HCT116 (cell line): ENCODE results near the gene TMEFF2. TPM values are rescaled to one million over a fixed set of nuclear protein-coding genes. Genes with fewer than 3 reads are reported as not detected.

Experiments used
- ATAC-seq: fragments of 200-7000 bp; cut with Tn5 transposase; 2 replicates; pipeline ENCODE4 v1.9.1; 2020; ENCODE audit warnings: mild to moderate bottlenecking, moderate library complexity
- BruUV-seq: library from RNA; stranded (reverse); fragments of 400-500 nt; replicated peaks from 2 replicates; lab custom pipeline; 2021; lab: Mats Ljungman, UMichigan
- CTCF ChIA-PET: fragments of 300-600 bp; sonication (Branson Sonifier 250); formaldehyde crosslinking; loops from one replicate; lab custom pipeline; 2021; ENCODE audit warnings: antibody characterized with exemption; lab: Charles Lee
- POLR2A ChIA-PET: fragments of 300-600, 350-600 bp; sonication (Branson Sonifier 250); formaldehyde crosslinking; loops from one replicate; lab custom pipeline; 2021; ENCODE audit warnings: antibody characterized with exemption; lab: Charles Lee
- RAD21 ChIA-PET, 2 experiments: fragments of 300-600 bp; sonication (Branson Sonifier 250); formaldehyde crosslinking; loops; one replicate each; lab custom pipeline; 2023; ENCODE audit warnings: low total read pairs in 2 of 2; ENCODE audit not compliant: uncharacterized antibody in 2 of 2, unreplicated experiment in 2 of 2, low non-redundant PET in 1 of 2; lab: Charles Lee
- DNase-seq: peaks from one replicate; pipeline ENCODE4 v3.0.0-alpha.2; 2010; ENCODE audit warnings: low read depth, low spot score
- H2AFZ ChIP-seq: fragments of 200-600 bp; shearing (Covaris generic), sonication (generic); 2 replicates; pipeline ENCODE4 v1.6.1; 2017; ENCODE audit warnings: low read depth, mixed run types, mixed read lengths, antibody characterized with exemption, low read length; ENCODE audit not compliant: poor library complexity, severe bottlenecking
- H3K27ac ChIP-seq: 2 replicates; pipeline ENCODE4 v1.5.1; 2012; ENCODE audit warnings: low read depth, low read length
- H3K27me3 ChIP-seq: fragments of 200-600 bp; sonication (generic); 2 replicates; pipeline ENCODE4 v1.6.1; 2016; ENCODE audit warnings: mixed run types, low read length, mixed read lengths; ENCODE audit not compliant: insufficient read depth
- H3K36me3 ChIP-seq, 2 experiments: fragments of 200-500 bp in 1 of 2; fragments of 200-600 bp in 1 of 2; sonication (Bioruptor generic) in 1 of 2; sonication (generic) in 1 of 2; 2 replicates each; pipeline versions ENCODE4 v1.5.1 to v1.6.1; 2014 to 2016; ENCODE audit warnings: low read length in 2 of 2, inconsistent platforms in 1 of 2, mixed read lengths in 1 of 2, mixed run types in 1 of 2; ENCODE audit not compliant: insufficient read depth in 2 of 2, control insufficient read depth in 1 of 2
- H3K4me1 ChIP-seq, 2 experiments: fragments of 200-600 bp in 1 of 2; sonication (generic) in 1 of 2; 2 replicates each; pipeline versions ENCODE4 v1.5.1 to v1.6.1; 2012 to 2017; ENCODE audit warnings: low read length in 2 of 2, inconsistent platforms in 1 of 2, mild to moderate bottlenecking in 1 of 2, mixed read lengths in 1 of 2, mixed run types in 1 of 2, moderate library complexity in 1 of 2; ENCODE audit not compliant: insufficient read depth in 2 of 2, control insufficient read depth in 1 of 2
- H3K4me2 ChIP-seq: fragments of 200-600 bp; sonication (generic); 2 replicates; pipeline ENCODE4 v1.6.1; 2017; ENCODE audit warnings: mixed run types, low read length, mixed read lengths
- H3K4me3 ChIP-seq, 2 experiments: fragments of 200-600 bp in 1 of 2; sonication (generic) in 1 of 2; replicated peaks in 1 of 2; 2 replicates each; pipeline ENCODE4 v1.5.1; 2011 to 2016; ENCODE audit warnings: low read length in 2 of 2, control low read depth in 1 of 2, low read depth in 1 of 2, mild to moderate bottlenecking in 1 of 2, mixed read lengths in 1 of 2, mixed run types in 1 of 2
- H3K79me2 ChIP-seq: fragments of 200-600 bp; sonication (generic); 2 replicates; pipeline ENCODE4 v1.6.1; 2017; ENCODE audit warnings: mild to moderate bottlenecking, mixed run types, low read length, moderate library complexity, mixed read lengths; ENCODE audit not compliant: insufficient read depth
- H3K9ac ChIP-seq: fragments of 200-600 bp; sonication (generic); 2 replicates; pipeline ENCODE4 v1.6.1; 2016; ENCODE audit warnings: low read length, mixed read lengths
- H3K9me2 ChIP-seq: fragments of 200-600 bp; sonication (generic), shearing (Covaris generic); 2 replicates; pipeline ENCODE4 v1.6.1; 2017; ENCODE audit warnings: mixed run types, mild to moderate bottlenecking, moderate library complexity; ENCODE audit not compliant: insufficient read depth
- H3K9me3 ChIP-seq, 2 experiments: fragments of 200-500 bp in 1 of 2; fragments of 200-600 bp in 1 of 2; sonication (Bioruptor generic) in 1 of 2; sonication (generic) in 1 of 2; 2 replicates each; pipeline ENCODE4 v1.6.1; 2014 to 2017; ENCODE audit warnings: low read length in 2 of 2, mixed read lengths in 2 of 2, inconsistent platforms in 1 of 2, low read depth in 1 of 2, mild to moderate bottlenecking in 1 of 2, mixed run types in 1 of 2, moderate library complexity in 1 of 2; ENCODE audit not compliant: control insufficient read depth in 1 of 2, insufficient read depth in 1 of 2
- H4K20me1 ChIP-seq: fragments of 200-600 bp; sonication (generic), shearing (Covaris generic); 2 replicates; pipeline ENCODE4 v1.6.1; 2017; ENCODE audit warnings: mixed run types, mild to moderate bottlenecking, moderate library complexity; ENCODE audit not compliant: insufficient read depth
- ATF3 ChIP-seq: IDR thresholded peaks from 2 replicates; pipeline ENCODE4 v1.6.1; 2012
- CBX3 ChIP-seq: IDR thresholded peaks from 2 replicates; pipeline ENCODE4 v1.6.1; 2012; ENCODE audit warnings: low read depth
- CEBPB ChIP-seq: IDR thresholded peaks from 2 replicates; pipeline ENCODE4 v1.6.1; 2012; ENCODE audit warnings: low read depth
- CTCF ChIP-seq, 3 experiments: fragments of 200-600 bp in 1 of 3; sonication (generic) in 1 of 3; IDR thresholded peaks in 2 of 3; conservative IDR thresholded peaks in 1 of 3; 2 replicates each; pipeline ENCODE4 v1.5.1; 2012 to 2017; ENCODE audit warnings: low read depth in 2 of 3, low read length in 2 of 3, antibody characterized with exemption in 1 of 3, borderline replicate concordance in 1 of 3, control low read depth in 1 of 3, mild to moderate bottlenecking in 1 of 3, mixed read lengths in 1 of 3, mixed run types in 1 of 3, moderate library complexity in 1 of 3; ENCODE audit not compliant: insufficient read depth in 1 of 3
- EGR1 ChIP-seq: IDR thresholded peaks from 2 replicates; pipeline ENCODE4 v1.6.1; 2012; ENCODE audit warnings: low read depth
- EZH2 ChIP-seq: fragments of 200-600 bp; sonication (generic); IDR thresholded peaks from 2 replicates; pipeline ENCODE4 v1.6.1; 2017; ENCODE audit warnings: antibody characterized with exemption, mixed run types
- EZH2phosphoT487 ChIP-seq: fragments of 200-600 bp; IDR thresholded peaks from 2 replicates; pipeline ENCODE4 v1.6.1; 2018; ENCODE audit warnings: antibody characterized with exemption, borderline replicate concordance
- JUND ChIP-seq: IDR thresholded peaks from 2 replicates; pipeline ENCODE4 v1.6.1; 2012
- MAX ChIP-seq: IDR thresholded peaks from 2 replicates; pipeline ENCODE4 v1.6.1; 2012
- POLR2AphosphoS5 ChIP-seq: IDR thresholded peaks from 2 replicates; pipeline ENCODE4 v1.6.1; 2011; ENCODE audit warnings: mild to moderate bottlenecking, low read depth, low read length, moderate library complexity
- RAD21 ChIP-seq: IDR thresholded peaks from 2 replicates; pipeline ENCODE4 v1.6.1; 2012; ENCODE audit warnings: low read depth, mild to moderate bottlenecking
- REST ChIP-seq: IDR thresholded peaks from 2 replicates; pipeline ENCODE4 v1.6.1; 2012; ENCODE audit warnings: low read depth
- SIN3A ChIP-seq: IDR thresholded peaks from 2 replicates; pipeline ENCODE4 v1.6.1; 2012; ENCODE audit warnings: low read depth
- SP1 ChIP-seq: IDR thresholded peaks from 2 replicates; pipeline ENCODE4 v1.6.1; 2012; ENCODE audit warnings: low read depth
- SRF ChIP-seq: IDR thresholded peaks from 2 replicates; pipeline ENCODE4 v1.6.1; 2012; ENCODE audit warnings: low read depth
- YY1 ChIP-seq: IDR thresholded peaks from 2 replicates; pipeline ENCODE4 v1.6.1; 2011; ENCODE audit warnings: low read length, low read depth, moderate library complexity, mild to moderate bottlenecking; ENCODE audit not compliant: insufficient replicate concordance; ENCODE audit errors: extremely low read depth
- ZBTB33 ChIP-seq: IDR thresholded peaks from 2 replicates; pipeline ENCODE4 v1.6.1; 2011; ENCODE audit warnings: mild to moderate bottlenecking, low read length, moderate library complexity; ENCODE audit not compliant: insufficient replicate concordance; ENCODE audit errors: extremely low read depth
- ZFX ChIP-seq: fragments of 450-650 bp; IDR thresholded peaks from 2 replicates; pipeline ENCODE4 v1.6.1; 2017
- ZNF274 ChIP-seq: fragments of 200-500 bp; sonication (Bioruptor generic); IDR thresholded peaks from 2 replicates; pipeline ENCODE4 v1.6.1; 2014; ENCODE audit warnings: mild to moderate bottlenecking, low read depth, low read length, inconsistent platforms
- intact Hi-C: fragments of 100-400 bp; cut with micrococcal nuclease; formaldehyde crosslinking; loops from 2 replicates; pipeline ENCODE4 v1.10.0; 2022
- total RNA-seq: library from RNA; stranded (reverse); gene quantifications from one replicate; pipeline ENCODE4 v1.2.1, GENCODE V29; 2021; ENCODE audit not compliant: unreplicated experiment

The TMEFF2 gene
- total RNA-seq, 1 experiment from 2014 or later, result not detected

GRCh38 chr2:192218377-192218776 is 23.6 kb upstream of the TMEFF2 start:
- 0 out of 2 replicates have a peak, but pooled peaks cover 3% of the 10 kb centered on the region for H4K20me1 ChIP-seq
- H3K4me2 ChIP-seq, result no peak overlapping the region
- ChIA-PET POLR2A (no interaction called here), CTCF (interaction anchor here (1.2 kb wide), 1 partner anchor 56 kb away, joined by 3 read pairs; no protein-coding TSS in a partner anchor), RAD21 (no interaction called here)
- no peaks in the 10 kb centered on the region for H3K27me3 ChIP-seq
- no peak for ATAC-seq
- H3K4me3 ChIP-seq, result no peak overlapping the region
- no peaks in the 10 kb centered on the region for H3K36me3 ChIP-seq
- H3K27ac ChIP-seq, result no peak overlapping the region
- no peak overlapping the region for H3K9ac ChIP-seq
- H3K9me3 ChIP-seq, result no peaks in the 10 kb centered on the region
- H2AFZ ChIP-seq, result no peak overlapping the region
- BruUV-seq, result no TSS peak
- no peaks in the 10 kb centered on the region for H3K4me1 ChIP-seq
- intact Hi-C loops, result no loop called here
- TF ChIP-seq SIN3A, result no peak
- no peak for TF ChIP-seq ZNF274
- no peak for TF ChIP-seq SP1
- no peak for TF ChIP-seq CEBPB
- no peak for TF ChIP-seq ATF3
- TF ChIP-seq POLR2AphosphoS5, result no peak
- TF ChIP-seq ZFX, result no peak
- TF ChIP-seq MAX, result no peak
- no peak for TF ChIP-seq RAD21
- no peak for TF ChIP-seq CTCF (IDR thresholded peaks at IDR 0.05 in 2 of 3, conservative IDR thresholded peaks at IDR 0.05 in 1 of 3; ENCODE audit: borderline replicate concordance in 1 of 3, insufficient read depth in 1 of 3, low read depth in 2 of 3, low read length in 2 of 3)
- no peak for TF ChIP-seq ZBTB33
- TF ChIP-seq YY1, result no peak
- no peak for TF ChIP-seq EZH2
- no peak for TF ChIP-seq SRF
- TF ChIP-seq EZH2phosphoT487, result no peak
- no peak for TF ChIP-seq CBX3
- TF ChIP-seq REST, result no peak
- TF ChIP-seq EGR1, result no peak
- no peak for TF ChIP-seq JUND
- H3K79me2 ChIP-seq, result no peaks in the 10 kb centered on the region
- no peak for DNase-seq
- no peaks in the 10 kb centered on the region for H3K9me2 ChIP-seq
